Gastroesophageal sphincter (tissue), 3 donors: ENCODE measurements around the gene RIF1.

Source experiments
- CTCF ChIP-seq, 4 experiments: fragments of 200-600 bp in 2 of 4; fragments of 450-650 bp in 2 of 4; sonication (generic) in 1 of 4; IDR thresholded peaks; one replicate each; pipeline ENCODE4 v1.5.1; 2017 to 2019; ENCODE audit warnings: antibody characterized with exemption in 4 of 4, mild to moderate bottlenecking in 2 of 4, moderate library complexity in 2 of 4
- EP300 ChIP-seq: sonication (generic); formaldehyde crosslinking; IDR thresholded peaks from one replicate; pipeline ENCODE4 v1.6.1; 2017; ENCODE audit warnings: antibody characterized with exemption, mild to moderate bottlenecking
- POLR2A ChIP-seq, 2 donors: fragments of 450-650 bp; IDR thresholded peaks; one replicate each; pipeline ENCODE4 v1.6.1; 2017; ENCODE audit warnings: antibody characterized with exemption in 2 of 2, mild to moderate bottlenecking in 2 of 2, moderate library complexity in 1 of 2
- POLR2AphosphoS5 ChIP-seq: sonication (generic); formaldehyde crosslinking; IDR thresholded peaks from one replicate; pipeline ENCODE4 v1.6.1; 2017; ENCODE audit warnings: antibody characterized with exemption

GRCh38 chr2:151374436-151374835, 35.3 kb upstream of the RIF1 start:
- TF ChIP-seq CTCF (IDR thresholded peaks at IDR 0.05) (no peak), EP300 (no peak), POLR2AphosphoS5 (no peak), POLR2A (IDR thresholded peaks at IDR 0.05) (no peak)
